Suprapubic skin (tissue), 4 donors: Measurements from ENCODE around the gene ULK4.

Experiments used
- EP300 ChIP-seq: sonication (generic); formaldehyde crosslinking; IDR thresholded peaks from one replicate; pipeline ENCODE4 v1.6.1; 2017; ENCODE audit warnings: antibody characterized with exemption
- POLR2A ChIP-seq, 2 donors: fragments of 450-650 bp; IDR thresholded peaks; one replicate each; pipeline ENCODE4 v1.6.1; 2017; ENCODE audit warnings: antibody characterized with exemption in 2 of 2, mild to moderate bottlenecking in 2 of 2, moderate library complexity in 2 of 2
- POLR2AphosphoS5 ChIP-seq, 3 donors: sonication (generic); formaldehyde crosslinking; IDR thresholded peaks; one replicate each; pipeline ENCODE4 v1.6.1; 2017; ENCODE audit warnings: antibody characterized with exemption in 3 of 3
- TF ChIP-seq, protein P1 (sequence below), 2 donors: fragments of 200-600 bp in 1 of 2; fragments of 450-650 bp in 1 of 2; sonication (generic) in 1 of 2; IDR thresholded peaks; one replicate each; pipeline ENCODE4 v1.5.1; 2016 to 2019; ENCODE audit warnings: antibody characterized with exemption in 2 of 2, mild to moderate bottlenecking in 1 of 2, moderate library complexity in 1 of 2

DNA sequence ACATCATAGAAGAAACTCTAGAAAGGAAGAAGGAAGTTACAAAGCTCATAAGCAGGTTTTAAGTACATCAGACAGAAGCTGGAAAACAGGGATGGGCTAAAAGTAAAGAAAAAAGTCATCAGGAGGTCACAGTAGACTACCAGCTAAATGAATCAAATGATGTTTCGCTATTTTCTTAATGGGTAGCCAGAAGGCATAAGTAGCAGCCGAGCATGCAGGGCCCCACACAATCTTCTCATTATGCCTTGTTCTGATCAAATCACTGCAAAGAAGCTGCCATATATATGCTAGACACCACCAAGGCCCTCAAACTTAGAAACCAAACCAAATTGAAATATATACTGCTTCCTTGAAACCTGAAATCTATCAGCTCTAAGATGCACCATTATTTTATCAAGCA lies 349.1 kb downstream of the ULK4 start:
- TF ChIP-seq POLR2A (IDR thresholded peaks at IDR 0.05), result no peak
- TF ChIP-seq, protein P1, sequence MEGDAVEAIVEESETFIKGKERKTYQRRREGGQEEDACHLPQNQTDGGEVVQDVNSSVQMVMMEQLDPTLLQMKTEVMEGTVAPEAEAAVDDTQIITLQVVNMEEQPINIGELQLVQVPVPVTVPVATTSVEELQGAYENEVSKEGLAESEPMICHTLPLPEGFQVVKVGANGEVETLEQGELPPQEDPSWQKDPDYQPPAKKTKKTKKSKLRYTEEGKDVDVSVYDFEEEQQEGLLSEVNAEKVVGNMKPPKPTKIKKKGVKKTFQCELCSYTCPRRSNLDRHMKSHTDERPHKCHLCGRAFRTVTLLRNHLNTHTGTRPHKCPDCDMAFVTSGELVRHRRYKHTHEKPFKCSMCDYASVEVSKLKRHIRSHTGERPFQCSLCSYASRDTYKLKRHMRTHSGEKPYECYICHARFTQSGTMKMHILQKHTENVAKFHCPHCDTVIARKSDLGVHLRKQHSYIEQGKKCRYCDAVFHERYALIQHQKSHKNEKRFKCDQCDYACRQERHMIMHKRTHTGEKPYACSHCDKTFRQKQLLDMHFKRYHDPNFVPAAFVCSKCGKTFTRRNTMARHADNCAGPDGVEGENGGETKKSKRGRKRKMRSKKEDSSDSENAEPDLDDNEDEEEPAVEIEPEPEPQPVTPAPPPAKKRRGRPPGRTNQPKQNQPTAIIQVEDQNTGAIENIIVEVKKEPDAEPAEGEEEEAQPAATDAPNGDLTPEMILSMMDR (IDR thresholded peaks at IDR 0.05), result no peak
- TF ChIP-seq POLR2AphosphoS5 (IDR thresholded peaks at IDR 0.05), result no peak
- TF ChIP-seq EP300, result no peak
